Measurements from ENCODE around the gene SOD2. TPM values are rescaled to one million over a fixed set of nuclear protein-coding genes. Genes with fewer than 3 reads are reported as not detected.

Gene SOD2
- total and polyA plus RNA-seq, 2 donors (not counting 1 experiment from before 2014, with no cell fraction given) = 66.0 to 94.7 TPM

- DNase-seq (no peak), ATAC-seq (ENCODE audit: low read depth) (peak; percentile 29)
- ChIA-PET POLR2A (interaction anchor here (2.5 to 4.7 kb wide), 2 partner anchors 33 to 62 kb away, joined by 28 to 58 read pairs; partner anchors contain the start of genes MRPL18, SOD2 and TCP1), CTCF (interaction anchor here (1.2 to 4.7 kb wide), 4 partner anchors 10 to 62 kb away, joined by 4 to 32 read pairs (median 6); partner anchors contain the start of genes MRPL18 and SOD2)
- no peak for TF ChIP-seq EZH2 (IDR thresholded peaks at IDR 0.05; ENCODE audit: borderline replicate concordance, insufficient read depth, low read depth, low read length, poor library complexity, severe bottlenecking)
- TF ChIP-seq CTCF (IDR thresholded peaks at IDR 0.05) = no peak
- Mint-ChIP-seq H3K27me3 (no peaks in the 10 kb centered on the region), H3K4me3 (peak overlapping the region; percentile 93), H3K4me1 (peaks cover 51% of the 10 kb centered on the region), H3K27ac (peak overlapping the region; percentile 92), H3K9me3 (ENCODE audit: insufficient read depth) (no peaks in the 10 kb centered on the region)
- no peaks in the 10 kb centered on the region for H3K9me3 ChIP-seq (ENCODE audit: control extremely low read depth in 1 of 3, control insufficient read depth in 2 of 3, insufficient read depth in 1 of 3, low read length in 2 of 3)
- peak overlapping the region; percentile 94 to 97 for H3K27ac ChIP-seq (ENCODE audit: low read length in 2 of 2)
- H3K4me3 ChIP-seq (ENCODE audit: control extremely low read depth in 1 of 5, extremely low read depth in 1 of 5, insufficient read depth in 1 of 5, low read depth in 2 of 5, low read length in 4 of 5) = peak overlapping the region; percentile 79 to 91 (median 86)
- H3K36me3 ChIP-seq (replicated peaks in 1 of 2; ENCODE audit: control extremely low read depth in 1 of 2, control insufficient read depth in 1 of 2, extremely low read depth in 1 of 2, insufficient read depth in 2 of 2, low read length in 1 of 2) = peaks cover 6 to 13% of the 10 kb centered on the region in 2 experiments
- H2AFZ ChIP-seq (ENCODE audit: insufficient read depth, low read depth, low read length, poor library complexity, severe bottlenecking) = peak overlapping the region; percentile 86
- H3K9ac ChIP-seq (ENCODE audit: low read length) = peak overlapping the region; percentile 85
- H3K4me2 ChIP-seq (replicated peaks; ENCODE audit: low read depth, low read length, poor library complexity, severe bottlenecking) = peak overlapping the region; percentile 78
- intact Hi-C loops (cut with micrococcal nuclease) = loop anchor here (1.0 to 2.0 kb wide), 4 partner anchors 34 to 241 kb away; partner anchors contain the start of genes ACAT2, IGF2R, SOD2 and TCP1
- peaks cover 35% of the 10 kb centered on the region for H4K20me1 ChIP-seq (ENCODE audit: control insufficient read depth, insufficient read depth, low read length, poor library complexity, severe bottlenecking)
- H3K4me1 ChIP-seq (ENCODE audit: control insufficient read depth in 2 of 2, insufficient read depth in 2 of 2, low read length in 2 of 2) = peaks cover 42 to 48% of the 10 kb centered on the region in 2 donors
- peaks cover 84% of the 10 kb centered on the region for H3K79me2 ChIP-seq (ENCODE audit: control insufficient read depth, insufficient read depth, low read length)
- no peaks in the 10 kb centered on the region for H3K27me3 ChIP-seq (replicated peaks in 1 of 4; ENCODE audit: control extremely low read depth in 1 of 4, control insufficient read depth in 3 of 4, insufficient read depth in 4 of 4, low read length in 3 of 4)
- WGBS (ENCODE audit: insufficient coverage) = under 1% methylated on average over 36 of the region's 44 CpGs
Observed at GRCh38 chr6:159727717-159728445, 34.8 kb upstream of the SOD2 start.

Data from B cell (primary cell).